ENCODE results near the gene OSCAR.
"Not testable (repeated sequence)": the region's sequence is repeated elsewhere in the genome, so short reads cannot be mapped to it uniquely, and the experiment has no call there.

The OSCAR gene

DNA sequence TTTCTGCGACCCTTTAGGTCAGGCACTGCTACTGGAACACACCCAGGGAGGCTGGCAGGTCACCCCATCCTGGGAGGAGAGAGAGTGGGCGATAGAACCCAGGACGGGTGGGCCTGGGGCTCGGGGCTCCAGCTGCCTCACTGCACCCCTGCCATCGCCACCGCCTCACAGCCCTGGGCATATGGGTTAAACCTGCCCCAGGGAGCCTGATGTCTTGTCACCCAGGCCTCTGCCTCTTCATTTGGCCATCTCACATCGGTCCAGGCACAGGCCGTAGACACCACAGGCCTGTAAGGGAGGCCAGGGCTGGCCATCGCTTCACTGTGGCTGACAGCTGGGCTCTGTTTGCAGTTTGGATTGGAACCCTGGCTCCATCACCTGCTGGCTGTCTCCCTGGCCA, 25.1 kb upstream of the OSCAR start:
- DNase-seq (ENCODE audit: low read depth in 4 of 4, low spot score in 1 of 4), result no peak

DNA sequence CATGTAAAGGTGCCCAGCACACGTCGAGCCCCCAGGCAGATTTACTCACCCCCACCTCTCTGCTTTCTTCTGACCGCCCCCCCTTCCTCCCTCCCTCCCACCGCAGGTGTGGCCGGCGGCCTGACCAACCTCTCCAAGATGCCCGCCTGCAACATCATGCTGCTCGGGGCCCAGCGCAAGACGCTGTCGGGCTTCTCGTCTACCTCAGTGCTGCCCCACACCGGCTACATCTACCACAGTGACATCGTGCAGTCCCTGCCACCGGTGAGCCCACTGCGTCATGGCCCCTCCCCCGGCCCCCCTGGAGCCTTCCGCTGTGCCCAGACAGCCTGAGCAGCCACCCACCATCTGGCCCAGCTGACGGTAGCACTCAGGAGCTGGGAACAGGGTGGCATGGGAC, 23.8 kb upstream of the OSCAR start:
- no peak for DNase-seq (ENCODE audit: low read depth in 4 of 4, low spot score in 1 of 4)

DNA sequence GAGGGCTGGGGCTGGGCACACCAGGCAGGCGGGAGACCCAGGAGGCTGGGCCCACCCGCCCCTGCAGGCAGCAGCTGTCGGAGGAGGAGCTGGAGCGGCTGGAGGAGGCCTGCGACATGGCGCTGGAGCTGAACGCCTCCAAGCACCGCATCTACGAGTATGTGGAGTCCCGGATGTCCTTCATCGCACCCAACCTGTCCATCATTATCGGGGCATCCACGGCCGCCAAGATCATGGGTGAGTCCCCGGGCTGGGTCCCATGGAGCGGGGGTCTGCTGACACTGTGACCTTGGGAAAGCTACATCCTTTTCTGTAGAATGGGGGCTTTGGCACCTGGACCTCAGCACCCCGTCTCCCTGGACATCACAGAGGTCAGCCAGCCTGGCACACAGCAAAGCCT, 23.1 kb upstream of the OSCAR start:
- no peak for DNase-seq (ENCODE audit: low read depth in 4 of 4, low spot score in 1 of 4)

DNA sequence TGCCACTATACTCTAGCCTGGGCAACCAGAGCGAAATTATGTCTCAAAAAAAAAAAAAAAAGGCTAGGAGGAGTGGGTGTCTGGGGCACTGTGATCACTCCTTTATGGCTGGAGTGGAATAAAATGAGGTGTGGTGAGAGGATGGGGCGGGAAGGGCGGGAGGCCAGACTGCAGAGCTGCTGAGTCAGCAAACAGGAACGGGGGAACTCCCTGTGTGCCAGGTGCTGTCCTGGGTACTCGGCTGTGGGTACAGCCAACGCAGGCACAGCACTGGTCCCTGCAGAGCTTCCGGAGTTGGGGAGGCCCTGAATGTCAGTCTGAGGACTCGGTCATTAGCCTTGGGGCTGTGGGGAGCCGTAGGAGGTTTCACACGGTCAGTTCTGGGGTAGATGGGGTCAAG, 20.7 kb upstream of the OSCAR start:
- DNase-seq (ENCODE audit: low read depth in 4 of 4, low spot score in 1 of 4), result no peak

DNA sequence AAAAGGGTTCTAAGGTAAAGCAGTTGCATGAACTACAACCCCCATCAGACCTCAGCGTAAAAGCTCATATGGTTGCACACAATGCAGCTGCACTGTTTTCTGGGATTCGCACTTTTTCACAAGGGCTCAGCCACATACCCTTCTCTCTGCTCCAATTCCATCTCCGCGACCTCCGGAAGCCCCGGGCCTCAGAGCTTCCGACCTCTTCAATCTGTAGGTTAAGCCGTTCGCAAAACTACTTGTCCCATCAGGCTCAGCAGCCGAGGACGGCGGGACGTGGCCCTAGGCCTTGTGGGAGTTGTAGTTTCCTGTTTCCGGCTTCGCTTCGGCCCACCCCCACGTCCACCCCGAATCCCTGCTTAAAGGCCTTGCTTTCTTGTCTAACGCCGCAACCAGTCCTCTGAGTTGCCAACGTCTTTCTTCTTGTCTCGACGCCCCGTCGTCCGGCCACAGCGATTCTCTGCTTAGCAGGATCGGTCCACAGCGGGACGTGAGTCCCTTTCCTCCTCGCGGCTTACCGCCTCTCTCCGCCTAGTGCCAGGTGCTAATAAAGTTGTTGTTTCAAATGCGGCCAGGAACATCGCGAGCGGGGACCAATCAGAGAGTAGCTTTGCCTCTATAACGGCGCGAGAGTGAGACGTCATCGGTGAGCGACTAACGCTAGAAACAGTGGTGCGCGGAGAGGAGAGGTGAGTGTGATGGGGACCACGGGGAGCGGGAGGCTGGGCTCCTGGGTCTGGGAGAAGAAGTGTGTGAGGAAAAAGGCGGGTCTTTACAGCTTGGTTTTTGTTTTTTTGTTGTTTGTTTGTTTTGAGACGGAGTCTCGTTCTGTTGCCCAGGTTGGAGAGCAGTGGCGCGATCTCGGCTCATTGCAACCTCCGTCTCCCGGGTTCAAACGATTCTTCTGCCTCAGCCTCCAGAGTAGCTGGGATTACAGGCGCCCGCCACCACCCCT, 14.8 kb upstream of the OSCAR start, which contains the start of the genes PRPF31 and TFPT:
Gene PRPF31 (plus strand): TSS at position 646 of the 955 bp plus-strand sequence. CDS start 2,525 bp downstream, outside the sequence.
Gene TFPT (minus strand): TSS at position 549 of the 955 bp plus-strand sequence. CDS start 388 bp downstream, at position 161.
- peak; percentile 92 to 98 (median 96) for DNase-seq (ENCODE audit: low read depth in 4 of 4, low spot score in 1 of 4)

DNA sequence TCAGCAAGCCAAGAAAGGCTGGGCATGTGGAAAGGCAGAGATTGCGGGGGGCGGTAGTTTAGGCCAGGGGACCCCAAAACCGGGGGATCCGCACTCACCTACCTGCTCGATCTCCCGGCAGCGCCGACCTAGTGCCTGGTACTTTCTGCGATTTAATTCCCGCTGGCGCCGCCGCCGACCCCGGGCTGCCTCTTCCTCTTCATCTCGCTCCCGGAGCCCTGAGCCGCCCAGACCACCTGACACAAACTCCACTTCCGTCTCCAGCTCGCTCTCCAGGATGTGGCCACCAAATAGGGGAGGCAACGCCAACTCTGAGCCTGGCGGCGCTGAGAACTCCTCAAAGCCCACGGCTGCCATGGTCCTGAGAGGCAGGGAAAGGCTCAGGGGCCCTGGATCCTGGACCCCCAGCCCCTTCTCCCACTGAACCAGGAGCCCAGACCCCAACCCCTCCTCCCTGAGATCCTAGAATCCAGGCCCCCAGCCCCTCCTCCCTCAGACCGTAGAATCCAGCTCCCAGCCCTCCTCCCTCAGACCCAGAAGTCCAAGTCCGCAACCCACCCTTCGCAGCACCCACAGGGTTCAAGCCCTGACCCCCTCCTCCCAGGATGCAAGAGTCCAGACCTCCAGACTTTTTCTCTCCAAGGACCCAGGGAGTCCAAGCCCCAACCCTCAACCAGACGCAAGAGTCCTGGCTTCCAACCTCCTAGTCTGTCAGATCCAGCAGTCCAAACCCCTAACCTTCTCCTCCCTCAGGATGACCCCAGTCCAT, 13.9 kb upstream of the OSCAR start:
- DNase-seq (ENCODE audit: low read depth in 4 of 4, low spot score in 1 of 4), result no peak

DNA sequence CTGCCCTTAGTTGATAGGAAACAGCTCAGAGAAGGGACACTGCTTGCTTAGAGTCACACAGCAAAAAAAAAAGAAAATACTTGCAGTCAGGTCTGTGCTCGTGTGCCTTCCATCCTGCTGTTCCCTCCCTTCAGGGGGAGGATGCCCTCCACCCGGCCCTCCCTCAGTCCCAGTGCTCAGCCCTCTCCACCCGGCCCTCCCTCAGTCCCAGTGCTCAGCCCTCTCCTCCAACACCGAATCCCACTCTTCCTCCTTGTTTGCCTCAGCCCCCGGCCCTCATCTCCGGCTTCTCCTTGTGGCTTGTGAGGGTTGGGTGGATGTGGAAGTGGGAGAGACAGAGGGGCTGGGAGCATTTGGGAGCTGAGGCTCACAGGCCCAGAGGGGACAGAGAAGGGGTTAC, 9.0 kb upstream of the OSCAR start:
- DNase-seq (ENCODE audit: low read depth in 4 of 4, low spot score in 1 of 4), result no peak

DNA sequence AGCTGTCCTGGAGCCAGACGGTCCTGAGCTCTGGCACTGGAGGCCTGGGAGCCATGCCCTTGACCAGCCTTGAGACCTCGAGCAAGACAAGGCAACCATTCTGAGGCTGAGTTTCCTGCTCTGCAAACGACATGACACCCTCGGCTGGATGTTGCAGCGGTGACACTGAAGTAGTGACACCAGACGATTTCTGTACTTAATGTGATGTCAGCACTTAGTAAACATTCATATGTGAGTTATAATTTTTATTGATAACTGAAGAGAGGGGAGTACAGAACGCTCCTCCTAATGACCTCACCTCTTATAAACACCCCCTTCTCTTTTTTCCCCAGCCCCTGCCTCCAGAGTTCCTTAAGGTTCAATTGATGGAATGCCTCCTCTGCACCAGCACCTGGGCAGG, 7.9 kb upstream of the OSCAR start:
- no peak for DNase-seq (ENCODE audit: low read depth in 4 of 4, low spot score in 1 of 4)

DNA sequence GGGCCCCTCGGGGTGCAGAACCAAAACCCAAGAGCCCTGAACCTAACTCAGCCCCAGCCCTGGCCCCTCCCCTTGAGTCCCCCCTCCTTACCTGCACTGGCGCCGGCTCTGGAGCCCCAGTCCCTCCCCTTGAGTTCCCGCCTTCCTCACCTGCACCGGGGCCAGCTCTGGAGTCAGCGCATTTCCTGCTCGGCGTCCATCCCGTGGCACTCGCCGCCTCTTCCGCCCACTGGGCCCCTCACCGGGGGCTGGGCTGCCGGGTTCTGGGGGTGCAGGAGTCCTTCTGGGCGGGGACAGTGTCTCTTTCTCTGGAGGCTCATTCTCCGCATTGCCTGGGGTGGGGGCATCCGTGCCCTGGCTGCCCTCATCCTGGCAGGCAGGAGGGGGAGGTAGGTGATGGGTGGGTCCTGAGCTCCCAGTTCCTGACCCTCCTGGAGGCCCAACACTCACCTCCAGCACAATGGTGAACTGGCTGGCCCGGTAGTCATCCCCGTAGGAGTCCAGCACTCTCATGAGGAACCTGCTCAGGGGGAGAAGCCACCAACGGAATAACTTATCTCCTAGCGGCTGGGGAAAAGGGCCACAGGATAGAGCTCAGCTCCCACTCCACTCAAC, 7.4 kb upstream of the OSCAR start:
- no peak for DNase-seq (ENCODE audit: low read depth in 4 of 4, low spot score in 1 of 4)

DNA sequence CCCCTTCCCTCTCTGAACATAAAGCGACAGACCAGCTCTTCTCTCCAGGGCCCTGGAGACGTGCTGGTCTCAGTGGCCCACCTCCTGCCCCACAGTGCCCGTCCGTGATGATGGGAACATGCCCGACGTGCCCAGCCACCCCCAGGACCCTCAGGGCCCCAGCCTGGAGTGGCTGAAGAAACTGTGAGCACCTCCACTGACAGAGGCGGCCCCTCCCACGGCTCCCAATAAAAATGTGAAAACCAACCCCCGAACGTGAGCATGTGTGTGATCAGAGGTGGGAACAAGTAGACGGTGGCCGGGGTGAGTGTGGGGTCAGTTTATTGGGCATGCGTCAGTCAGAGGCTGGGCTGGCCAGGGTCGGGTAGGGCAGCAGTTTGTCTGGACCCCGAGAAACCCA, 6.1 kb upstream of the OSCAR start:
- no peak for DNase-seq (ENCODE audit: low read depth in 4 of 4, low spot score in 1 of 4)

DNA sequence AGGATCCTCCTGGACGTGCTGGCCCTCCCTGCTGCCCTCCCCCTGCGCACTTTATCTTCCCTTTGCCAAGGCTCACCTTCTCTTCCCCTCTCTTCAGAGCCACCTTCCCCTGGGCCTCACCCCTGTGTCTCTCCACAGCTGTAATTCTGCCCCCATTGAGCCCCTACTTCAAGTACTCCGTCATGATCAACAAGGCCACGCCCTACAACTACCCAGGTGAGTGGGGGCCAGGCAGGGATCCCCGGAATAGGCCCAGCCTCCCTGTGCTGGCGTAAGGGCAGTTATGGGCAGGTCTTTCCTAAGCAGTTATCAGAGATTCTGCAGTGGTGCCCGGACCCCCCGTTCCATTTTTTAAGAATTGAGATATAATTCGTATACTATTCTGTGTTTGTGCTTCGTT, 5.2 kb upstream of the OSCAR start:
- no peak for DNase-seq (ENCODE audit: low read depth in 4 of 4, low spot score in 1 of 4)

DNA sequence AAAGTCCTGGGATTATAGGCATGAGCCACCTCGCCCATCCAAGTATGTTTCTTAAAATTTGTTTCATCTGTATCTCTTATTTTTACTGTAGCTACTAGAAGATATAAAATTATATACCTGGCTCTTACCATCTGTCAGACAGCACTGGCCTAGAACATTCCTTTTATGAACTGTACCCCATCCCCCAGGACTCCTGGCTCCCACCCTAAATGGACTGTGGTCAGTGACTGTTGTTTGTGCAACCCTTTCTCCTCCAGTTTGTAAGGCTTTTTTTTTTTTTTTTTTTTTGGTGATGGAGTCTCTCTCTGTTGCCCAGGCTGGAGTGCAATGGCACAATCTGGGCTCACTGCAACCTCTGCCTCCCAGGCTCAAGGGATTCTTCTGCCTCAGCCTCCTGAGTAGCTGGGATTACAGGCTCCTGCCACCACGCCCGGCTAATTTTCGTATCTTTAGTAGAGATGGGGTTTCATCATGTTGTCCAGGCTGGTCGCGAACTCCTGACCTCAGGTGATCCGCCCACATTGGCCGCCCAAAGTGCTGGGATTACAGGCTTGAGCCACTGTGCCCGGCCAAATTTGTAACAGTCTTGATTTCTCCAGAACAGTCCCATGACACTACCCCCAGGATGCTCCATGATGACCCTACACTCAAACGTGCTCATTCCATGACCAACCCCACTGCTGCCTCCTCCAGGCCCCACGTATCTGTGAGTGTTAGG, 4.6 kb upstream of the OSCAR start:
- DNase-seq (ENCODE audit: low read depth in 4 of 4, low spot score in 1 of 4), result no peak

DNA sequence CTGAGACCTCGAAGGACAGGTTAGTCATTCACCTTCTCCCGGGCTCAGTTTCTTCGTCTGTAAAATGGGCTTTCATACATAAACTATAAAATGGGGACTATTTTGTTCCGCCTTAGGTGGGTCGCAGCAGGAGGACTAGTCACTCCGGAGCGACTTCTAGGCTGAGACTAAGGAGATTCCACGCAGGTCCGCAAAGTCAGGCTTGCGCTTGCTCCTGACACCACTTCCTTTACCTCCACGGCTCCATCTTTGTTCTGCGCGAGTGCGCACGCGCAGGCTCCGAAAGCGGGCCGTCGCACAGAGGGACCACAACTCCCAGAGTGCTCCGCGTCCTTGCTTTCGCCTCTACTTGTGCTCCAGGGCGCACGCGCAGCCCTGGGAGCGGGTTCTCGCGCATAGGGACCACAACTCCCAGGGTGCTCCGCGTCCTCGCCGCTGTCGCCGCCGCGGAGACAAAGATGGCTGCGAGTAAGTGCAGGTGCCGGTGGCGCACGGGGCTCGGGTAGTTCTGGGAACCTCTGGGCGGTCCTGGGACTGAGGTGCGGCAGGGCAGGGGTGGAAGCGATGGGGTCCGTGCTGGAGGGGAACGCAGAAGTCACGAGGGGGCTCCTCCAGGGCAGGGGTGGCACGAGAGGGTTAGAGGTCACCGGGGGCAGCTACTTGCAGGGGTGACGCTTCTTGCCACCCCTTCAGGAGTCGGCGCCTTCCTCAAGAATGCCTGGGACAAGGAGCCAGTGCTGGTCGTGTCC, 2.0 kb upstream of the OSCAR start, which contains the start of gene NDUFA3:
Gene NDUFA3 (plus strand): TSS at position 435 of the 749 bp plus-strand sequence. CDS start 24 bp downstream, at position 459.
- peak; percentile 83 to 96 (median 89) for DNase-seq (ENCODE audit: low read depth in 4 of 4, low spot score in 1 of 4)

DNA sequence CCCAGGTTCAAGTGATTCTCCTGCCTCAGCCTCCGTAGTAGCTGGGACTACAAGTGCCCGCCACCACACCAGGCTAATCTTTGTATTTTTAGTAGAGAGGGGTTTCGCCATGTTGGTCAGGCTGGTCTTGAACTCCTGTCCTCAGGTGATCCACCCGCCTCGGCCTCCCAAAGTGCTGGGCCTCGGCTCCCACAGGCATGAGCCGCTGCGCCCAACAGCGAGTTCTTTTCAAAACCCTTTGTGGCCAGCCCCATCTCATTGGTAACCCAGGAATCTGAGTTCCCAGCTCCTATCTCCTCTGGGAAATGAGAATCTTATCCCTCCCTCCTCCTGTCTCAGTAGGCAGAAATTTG, 724 bp downstream of the OSCAR start:
- DNase-seq (ENCODE audit: low read depth in 4 of 4, low spot score in 1 of 4), result not testable (repeated sequence)

DNA sequence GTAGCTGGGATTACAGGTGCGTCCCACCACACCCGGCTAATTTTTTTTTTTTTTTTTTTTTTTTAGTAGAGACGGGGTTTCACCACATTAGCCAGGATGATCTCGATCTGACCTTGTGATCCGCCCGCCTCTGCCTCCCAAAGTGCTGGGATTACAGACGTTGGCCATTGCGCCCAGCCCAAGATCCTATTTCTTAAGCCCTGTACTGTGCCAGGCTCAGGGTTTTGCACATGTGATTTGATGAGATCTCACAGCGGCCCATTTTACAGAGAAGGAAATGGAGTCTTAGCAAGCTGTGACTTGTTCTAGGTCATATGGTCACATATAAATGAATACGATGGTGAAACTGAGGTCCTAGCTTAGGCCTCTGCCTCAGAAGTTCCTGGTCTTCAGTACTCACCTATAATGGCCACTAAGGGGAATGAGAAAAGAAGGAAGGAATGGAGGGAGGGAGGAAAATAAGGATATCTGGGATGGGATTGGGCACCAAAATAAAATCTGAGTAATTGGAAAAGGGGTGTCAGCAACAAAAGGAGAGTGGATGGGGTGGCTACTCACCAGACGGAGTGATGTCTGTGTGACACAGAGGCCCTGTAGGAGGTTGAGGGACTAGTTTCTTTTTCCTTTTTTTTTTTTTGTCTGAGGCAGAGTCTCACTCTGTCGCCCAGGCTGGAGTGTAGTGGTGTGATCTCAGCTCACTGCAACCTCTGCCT, 1.3 kb downstream of the OSCAR start:
- DNase-seq (ENCODE audit: low read depth in 4 of 4, low spot score in 1 of 4), result no peak

DNA sequence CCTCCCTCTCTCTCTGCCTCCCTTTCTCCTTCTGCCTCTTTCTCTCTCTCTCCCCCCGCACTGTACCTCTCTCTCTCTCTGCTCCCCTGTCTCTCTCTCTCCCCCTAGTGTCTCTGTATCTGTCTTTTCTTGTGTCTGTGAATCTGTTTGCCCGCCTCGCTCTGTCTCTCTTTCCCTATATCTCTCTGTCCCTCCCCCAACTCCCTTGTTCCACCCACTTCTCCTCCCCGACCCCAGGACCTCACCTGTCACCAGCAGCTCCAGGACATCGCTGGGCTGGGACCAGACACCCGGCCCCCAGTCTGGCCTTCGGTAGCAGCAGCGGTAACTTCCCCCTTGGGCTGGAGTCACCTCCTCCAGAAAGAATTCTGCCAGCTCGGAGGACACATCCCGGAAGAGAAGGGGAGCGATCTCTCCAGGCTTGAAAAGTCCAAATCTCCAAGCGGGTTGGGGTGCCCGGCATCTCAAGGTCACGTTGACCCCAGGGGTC, 3.9 kb downstream of the OSCAR start:
- no peak for DNase-seq (ENCODE audit: low read depth in 4 of 4, low spot score in 1 of 4)

DNA sequence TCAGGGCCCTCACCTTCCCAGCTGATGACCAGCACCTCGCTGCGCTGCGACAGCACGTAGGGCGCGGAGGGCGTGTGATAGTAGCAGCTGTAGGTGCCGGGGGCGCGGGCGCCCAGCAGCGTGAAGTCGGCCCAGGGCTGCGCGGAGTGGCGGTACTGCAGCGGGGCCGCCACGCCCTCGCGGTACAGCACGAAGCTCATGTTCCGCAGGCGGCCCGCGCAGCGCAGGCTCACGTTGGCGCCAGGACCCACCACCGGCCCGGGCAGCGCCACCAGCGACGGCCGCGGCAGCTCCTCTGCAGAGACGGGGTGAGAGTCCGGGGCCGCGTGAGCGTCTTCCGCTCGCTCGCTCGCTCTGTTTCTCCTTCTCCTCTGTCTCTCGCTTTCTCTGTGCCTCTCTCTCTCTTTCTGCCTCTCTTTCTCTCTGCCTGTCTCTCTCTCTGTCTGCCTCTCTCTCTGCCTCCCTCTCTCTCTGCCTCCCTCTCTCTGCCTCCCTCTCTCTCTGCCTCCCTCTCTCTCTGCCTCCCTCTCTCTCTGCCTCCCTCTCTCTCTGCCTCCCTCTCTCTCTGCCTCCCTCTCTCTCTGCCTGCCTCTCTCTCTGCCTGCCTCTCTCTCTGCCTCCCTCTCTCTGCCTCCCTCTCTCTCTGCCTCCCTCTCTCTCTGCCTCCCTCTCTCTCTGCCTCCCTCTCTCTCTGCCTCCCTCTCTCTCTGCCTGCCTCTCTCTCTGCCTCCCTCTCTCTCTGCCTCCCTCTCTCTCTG, 4.6 kb downstream of the OSCAR start:
- DNase-seq (ENCODE audit: low read depth in 4 of 4, low spot score in 1 of 4), result peak in 1 of 4 experiments; percentile 25

DNA sequence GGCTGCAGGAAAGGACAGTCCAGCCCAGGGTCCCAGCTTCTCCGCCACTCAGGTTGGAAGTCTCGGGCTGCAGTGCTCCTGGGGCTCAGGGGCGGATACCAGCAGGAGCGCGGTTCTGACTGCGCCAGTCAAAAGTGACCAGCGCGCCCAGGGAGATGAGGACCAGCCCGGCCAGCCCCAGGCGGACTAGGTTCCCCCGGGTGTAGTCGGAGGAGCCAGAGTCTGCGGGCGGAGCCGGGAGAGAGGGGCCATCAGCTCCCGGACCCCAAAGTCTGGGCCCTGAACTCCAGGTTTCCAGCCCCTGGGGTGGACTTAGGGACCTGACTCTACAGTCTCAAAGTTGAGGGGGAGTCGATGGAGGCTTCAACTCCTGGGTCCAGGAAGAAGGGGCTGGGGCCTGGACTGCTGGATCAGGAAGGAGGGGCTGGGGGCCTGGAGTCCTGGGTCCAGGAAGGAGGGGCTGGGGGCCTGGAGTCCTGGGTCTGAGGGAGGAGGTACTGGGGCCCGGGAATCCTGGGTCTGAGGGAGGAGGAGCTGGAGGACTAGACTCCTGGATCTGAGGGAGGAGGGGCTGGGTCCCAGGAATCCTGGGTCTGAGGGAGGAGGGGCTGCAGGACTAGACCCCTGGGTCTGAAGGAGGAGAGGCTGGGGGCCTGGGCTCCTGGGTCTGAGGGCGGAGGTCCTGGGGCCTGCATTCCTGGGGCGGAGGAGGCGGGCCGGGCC, 5.3 kb downstream of the OSCAR start:
- DNase-seq (ENCODE audit: low read depth in 4 of 4, low spot score in 1 of 4), result no peak
